HEK293T (cell line): ENCODE data around the gene C15orf61.

Experiments
- CTCF ChIA-PET: fragments of 350-600 bp; formaldehyde crosslinking; extraction: SDS; loops from one replicate; lab custom pipeline; 2021; ENCODE audit warnings: antibody characterized with exemption, inconsistent platforms; lab: Yijun Ruan, JAX
- POLR2A ChIA-PET: fragments of 350-600 bp; formaldehyde crosslinking; extraction: SDS; loops from one replicate; lab custom pipeline; 2020; ENCODE audit warnings: antibody characterized with exemption, inconsistent platforms; lab: Yijun Ruan, JAX
- DNase-seq: peaks from one replicate; pipeline ENCODE4 v3.0.0; 2012; ENCODE audit warnings: mixed read lengths; ENCODE audit errors: extremely low spot score
- ARNT ChIP-seq: fragments of 450-650 bp; IDR thresholded peaks from 2 replicates; pipeline ENCODE4 v1.6.1; 2017; ENCODE audit warnings: mild to moderate bottlenecking
- BHLHE40 ChIP-seq: fragments of 450-650 bp; IDR thresholded peaks from 2 replicates; pipeline ENCODE4 v1.6.1; 2016; ENCODE audit warnings: mild to moderate bottlenecking, moderate library complexity, borderline replicate concordance
- CTBP1 ChIP-seq: fragments of 450-650 bp; IDR thresholded peaks from 2 replicates; pipeline ENCODE4 v1.6.1; 2016; ENCODE audit warnings: borderline replicate concordance
- ELF4 ChIP-seq: fragments of 450-650 bp; IDR thresholded peaks from 2 replicates; pipeline ENCODE4 v1.6.1; 2017; ENCODE audit warnings: antibody characterized with exemption
- FOXA1 ChIP-seq: fragments of 450-650 bp; IDR thresholded peaks from 2 replicates; pipeline ENCODE4 v1.6.1; 2016; ENCODE audit warnings: mild to moderate bottlenecking
- FOXK2 ChIP-seq: fragments of 450-650 bp; IDR thresholded peaks from 2 replicates; pipeline ENCODE4 v1.6.1; 2016; ENCODE audit warnings: mild to moderate bottlenecking
- FOXM1 ChIP-seq: fragments of 450-650 bp; IDR thresholded peaks from 2 replicates; pipeline ENCODE4 v1.6.1; 2017; ENCODE audit warnings: mild to moderate bottlenecking, borderline replicate concordance
- HDGF ChIP-seq: fragments of 450-650 bp; IDR thresholded peaks from 2 replicates; pipeline ENCODE4 v1.6.1; 2017; ENCODE audit warnings: antibody characterized with exemption, borderline replicate concordance
- L3MBTL2 ChIP-seq: fragments of 450-650 bp; conservative IDR thresholded peaks from 2 replicates; pipeline ENCODE4 v1.6.1; 2016; ENCODE audit warnings: mild to moderate bottlenecking
- LEF1 ChIP-seq: fragments of 450-650 bp; IDR thresholded peaks from 2 replicates; pipeline ENCODE4 v1.6.1; 2017; ENCODE audit warnings: mild to moderate bottlenecking, borderline replicate concordance
- NFRKB ChIP-seq: fragments of 450-650 bp; IDR thresholded peaks from 2 replicates; pipeline ENCODE4 v1.6.1; 2016; ENCODE audit warnings: mild to moderate bottlenecking, moderate library complexity
- SP1 ChIP-seq: fragments of 450-650 bp; IDR thresholded peaks from 2 replicates; pipeline ENCODE4 v1.6.1; 2017
- SUZ12 ChIP-seq: fragments of 450-650 bp; IDR thresholded peaks from 2 replicates; pipeline ENCODE4 v1.6.1; 2016; ENCODE audit warnings: mild to moderate bottlenecking
- TARDBP ChIP-seq: fragments of 450-650 bp; IDR thresholded peaks from 2 replicates; pipeline ENCODE4 v1.6.1; 2016
- ZNF384 ChIP-seq: fragments of 450-650 bp; IDR thresholded peaks from 2 replicates; pipeline ENCODE4 v1.6.1; 2016
- TF ChIP-seq, protein P1 (sequence below): fragments of 450-650 bp; IDR thresholded peaks from 2 replicates; pipeline ENCODE4 v1.6.1; 2016

Gene C15orf61

DNA sequence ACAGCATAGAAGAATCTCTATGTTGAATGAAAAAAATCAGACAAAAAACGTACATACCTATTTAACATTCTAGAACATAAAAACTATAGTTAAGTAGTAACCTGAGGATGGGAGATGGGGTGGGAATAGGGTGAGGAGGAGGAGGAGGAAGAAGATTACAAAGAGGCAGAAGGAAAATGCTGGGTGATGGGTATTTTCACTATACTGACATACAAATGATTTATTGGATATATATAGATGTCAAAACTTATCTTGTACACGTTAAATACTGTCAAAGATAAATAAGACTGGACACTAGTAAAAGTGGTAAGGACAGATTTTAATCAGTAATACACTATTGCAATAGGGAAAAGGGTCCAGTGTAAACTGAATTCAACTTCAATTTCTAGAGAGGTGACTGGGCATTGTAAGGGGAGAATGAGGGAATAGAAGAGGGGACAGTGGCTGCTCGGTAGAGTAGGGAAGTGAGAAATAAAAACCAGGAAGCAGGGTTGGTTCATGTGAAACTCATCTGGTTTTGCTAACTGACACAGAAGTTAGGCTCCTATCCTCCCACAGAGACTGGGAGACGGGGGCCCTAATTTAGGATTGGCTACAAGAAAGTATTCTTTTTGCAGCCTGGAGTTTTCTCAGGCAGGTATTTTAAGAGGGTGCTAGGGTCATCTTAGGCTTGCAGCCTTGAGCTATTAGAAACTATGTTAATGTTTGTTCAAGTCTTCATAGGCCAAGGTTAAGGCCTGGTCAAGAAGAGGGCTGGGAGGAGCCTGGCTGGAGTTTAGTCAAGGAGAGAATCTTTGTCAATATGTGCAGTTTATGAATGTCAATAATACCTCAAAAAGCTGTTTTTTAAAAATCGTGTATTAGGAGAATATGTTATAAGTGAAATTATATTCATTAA is 15.0 kb upstream of the C15orf61 start:
- CTCF ChIA-PET, result no interaction called here
- no peak for DNase-seq
- no peak for TF ChIP-seq TARDBP
- TF ChIP-seq, protein P1, sequence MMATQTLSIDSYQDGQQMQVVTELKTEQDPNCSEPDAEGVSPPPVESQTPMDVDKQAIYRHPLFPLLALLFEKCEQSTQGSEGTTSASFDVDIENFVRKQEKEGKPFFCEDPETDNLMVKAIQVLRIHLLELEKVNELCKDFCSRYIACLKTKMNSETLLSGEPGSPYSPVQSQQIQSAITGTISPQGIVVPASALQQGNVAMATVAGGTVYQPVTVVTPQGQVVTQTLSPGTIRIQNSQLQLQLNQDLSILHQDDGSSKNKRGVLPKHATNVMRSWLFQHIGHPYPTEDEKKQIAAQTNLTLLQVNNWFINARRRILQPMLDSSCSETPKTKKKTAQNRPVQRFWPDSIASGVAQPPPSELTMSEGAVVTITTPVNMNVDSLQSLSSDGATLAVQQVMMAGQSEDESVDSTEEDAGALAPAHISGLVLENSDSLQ, result peak; percentile 80
- POLR2A ChIA-PET, result interaction anchor here (2.9 kb wide), 1 partner anchor 15 kb away, joined by 14 read pairs; the partner anchor contains the start of gene C15orf61

DNA sequence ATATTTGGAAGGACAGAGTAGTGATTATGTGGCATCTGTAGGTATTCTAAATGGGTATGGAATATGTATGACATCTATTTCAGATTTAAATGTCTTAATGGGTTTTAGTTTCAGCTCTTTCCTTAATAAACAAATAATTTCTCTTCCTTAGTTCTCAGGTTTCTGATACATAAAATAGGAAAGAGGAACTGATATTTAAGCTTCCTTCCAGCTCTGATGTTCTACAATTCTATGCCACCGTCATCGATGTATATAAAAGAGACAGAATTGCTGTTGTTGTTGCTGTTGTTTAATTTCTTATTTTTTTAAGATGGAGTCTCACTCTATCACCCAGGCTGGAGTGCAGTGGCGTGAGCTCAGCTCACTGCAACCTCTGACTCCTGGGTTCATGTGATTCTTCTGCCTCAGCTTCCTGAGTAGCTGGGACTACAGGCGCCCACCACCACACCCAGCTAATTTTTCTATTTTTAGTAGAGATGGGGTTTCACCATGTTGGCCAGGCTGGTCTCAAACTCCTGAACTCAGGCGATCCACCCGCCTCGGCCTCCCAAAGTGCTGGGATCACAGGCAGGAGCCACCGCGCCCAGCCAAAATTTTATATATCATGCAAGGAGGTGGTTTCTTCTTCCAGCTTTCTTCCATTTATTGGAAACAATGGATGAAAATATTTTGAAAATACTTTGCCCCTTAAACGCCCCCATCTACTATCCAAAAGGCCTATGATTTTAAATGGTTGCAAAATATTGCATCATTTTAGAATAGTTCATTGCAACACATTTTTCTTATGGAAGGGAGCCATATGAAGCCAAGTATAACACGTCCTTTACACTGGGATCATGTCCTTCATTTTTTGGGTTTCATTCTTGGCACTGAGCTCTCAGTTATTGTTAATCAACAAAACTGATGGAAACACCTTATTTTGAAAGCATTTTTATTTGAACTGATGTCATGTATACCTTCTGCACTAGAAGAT is 13.9 kb upstream of the C15orf61 start:
- POLR2A ChIA-PET, result interaction anchor here (2.9 kb wide), 1 partner anchor 14 kb away, joined by 14 read pairs; the partner anchor contains the start of gene C15orf61
- no peak for DNase-seq
- TF ChIP-seq SP1 (no peak), SUZ12 (no peak), L3MBTL2 (no peak), TARDBP (no peak), FOXK2 (no peak), FOXM1 (no peak), FOXA1 (no peak), NFRKB (no peak), HDGF (no peak)
- CTCF ChIA-PET, result interaction anchor here (0.6 kb wide), 1 partner anchor 141 kb away, joined by 6 read pairs; no protein-coding TSS in a partner anchor

DNA sequence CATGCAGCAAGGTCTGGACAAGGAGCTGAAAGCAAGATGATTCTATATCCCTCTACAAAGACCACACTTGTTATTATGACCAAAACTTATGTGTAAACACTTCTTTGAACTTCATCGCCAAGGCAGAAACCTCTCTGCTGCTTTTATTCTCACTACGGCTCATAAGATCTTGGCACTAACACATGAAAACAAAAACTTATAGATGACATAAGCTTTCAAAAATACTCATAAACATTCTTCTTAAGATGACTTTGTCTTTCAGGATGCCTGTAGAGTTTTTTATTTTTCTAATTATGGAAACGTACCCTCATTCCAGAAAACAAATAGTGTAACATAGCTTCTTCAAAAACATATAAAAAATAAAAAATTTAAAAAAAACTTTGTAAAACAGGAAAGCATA is 12.5 kb upstream of the C15orf61 start:
- ChIA-PET POLR2A (interaction anchor here (2.9 kb wide), 1 partner anchor 13 kb away, joined by 14 read pairs; the partner anchor contains the start of gene C15orf61), CTCF (no interaction called here)
- no peak for DNase-seq
- TF ChIP-seq FOXK2 (no peak), LEF1 (no peak), ARNT (no peak), FOXM1 (no peak), CTBP1 (no peak), SUZ12 (no peak), FOXA1 (no peak), ZNF384 (no peak), SP1 (no peak), TARDBP (no peak), HDGF (no peak), NFRKB (no peak), L3MBTL2 (no peak), BHLHE40 (no peak), ELF4 (no peak)
- TF ChIP-seq, protein P1, result no peak

DNA sequence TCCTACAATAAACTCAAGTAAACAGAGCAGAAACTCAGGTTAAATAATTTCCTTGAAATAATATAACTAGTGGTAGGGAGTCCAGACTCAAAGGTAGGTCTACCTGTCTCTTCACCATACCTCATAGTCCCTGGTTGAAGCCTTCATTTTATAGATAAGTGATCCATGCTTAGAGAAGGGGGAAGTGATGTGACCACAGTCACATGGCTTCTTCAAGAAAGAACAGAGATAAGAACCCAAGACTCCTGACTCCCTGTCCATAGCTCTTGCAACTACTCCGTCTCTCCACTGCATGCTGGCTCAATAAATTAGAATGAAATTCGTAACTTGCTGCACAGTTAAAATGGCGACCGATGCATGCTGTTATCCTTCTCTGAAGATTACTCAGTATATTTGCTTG is 11.0 kb upstream of the C15orf61 start:
- CTCF ChIA-PET, result no interaction called here
- TF ChIP-seq FOXA1, result no peak
- no peak for TF ChIP-seq FOXM1
- TF ChIP-seq TARDBP, result no peak
- no peak for DNase-seq
- POLR2A ChIA-PET, result interaction anchor here (2.9 kb wide), 1 partner anchor 11 kb away, joined by 14 read pairs; the partner anchor contains the start of gene C15orf61

DNA sequence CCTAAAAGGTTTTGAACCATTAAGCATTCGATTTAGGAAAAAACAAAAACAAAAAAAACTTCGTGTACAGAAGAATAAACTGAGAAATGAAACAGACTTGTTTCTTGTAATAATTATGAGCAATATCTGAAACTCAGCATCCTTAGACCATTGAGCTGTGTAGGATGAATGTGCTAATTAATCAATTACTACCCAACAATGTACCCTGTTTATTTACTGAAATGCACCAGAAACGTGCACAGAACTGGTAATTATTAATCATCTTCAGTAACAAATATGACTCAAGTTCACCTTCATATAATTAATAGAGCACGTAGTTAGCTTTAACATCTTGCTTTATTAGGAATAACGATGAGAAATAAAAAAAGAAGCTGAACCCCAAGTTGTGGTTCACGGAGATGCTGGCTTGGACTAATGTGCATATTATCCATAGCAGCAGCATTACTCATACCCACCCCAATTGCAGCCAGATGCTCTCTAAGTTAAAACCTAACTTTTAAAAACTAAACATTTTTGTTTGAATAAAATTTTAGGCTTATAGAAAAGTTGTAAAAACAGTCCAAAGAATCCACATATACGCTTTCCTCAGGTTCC is 10.2 kb upstream of the C15orf61 start:
- POLR2A ChIA-PET, result interaction anchor here (2.9 kb wide), 1 partner anchor 10 kb away, joined by 14 read pairs; the partner anchor contains the start of gene C15orf61
- CTCF ChIA-PET, result no interaction called here
- no peak for TF ChIP-seq FOXM1
- no peak for TF ChIP-seq HDGF
- no peak for TF ChIP-seq CTBP1
- no peak for TF ChIP-seq SP1
- TF ChIP-seq FOXA1, result no peak
- no peak for TF ChIP-seq LEF1
- no peak for TF ChIP-seq ARNT
- TF ChIP-seq ELF4, result no peak
- no peak for TF ChIP-seq SUZ12
- TF ChIP-seq, protein P1, result no peak
- no peak for TF ChIP-seq ZNF384
- no peak for TF ChIP-seq FOXK2
- no peak for DNase-seq
